Iris pigment epithelial cell (primary cell): ENCODE results near the gene STEAP1.
"Not testable (repeated sequence)": the region's sequence is repeated elsewhere in the genome, so short reads cannot be mapped to it uniquely, and the experiment has no call there.

ENCODE experiments used
- DNase-seq: peaks from one replicate; pipeline ENCODE4 v3.0.0-alpha.2; 2011; ENCODE audit warnings: low read depth

STEAP1 gene

GRCh38 chr7:90173127-90173844 is 19.0 kb downstream of the STEAP1 start:
- peak; percentile 39 for DNase-seq

GRCh38 chr7:90175667-90176066 is 21.4 kb downstream of the STEAP1 start:
- no peak for DNase-seq

- DNase-seq = no peak
Observed at GRCh38 chr7:90176195-90176594, 21.9 kb downstream of the STEAP1 start.

- no peak for DNase-seq
Observed at GRCh38 chr7:90178166-90178565, 23.9 kb downstream of the STEAP1 start.

- peak; percentile 68 for DNase-seq
Observed at GRCh38 chr7:90178679-90179278, 24.5 kb downstream of the STEAP1 start.

- peak; percentile 38 for DNase-seq
Observed at GRCh38 chr7:90180011-90180585, 25.8 kb downstream of the STEAP1 start.

- DNase-seq = no peak
Observed at GRCh38 chr7:90180649-90181048, 26.4 kb downstream of the STEAP1 start.

GRCh38 chr7:90181485-90181884 is 27.2 kb downstream of the STEAP1 start:
- DNase-seq = no peak

GRCh38 chr7:90186290-90186689 is 32.0 kb downstream of the STEAP1 start:
- not testable (repeated sequence) for DNase-seq

- DNase-seq = no peak
Observed at GRCh38 chr7:90187507-90188050, 33.3 kb downstream of the STEAP1 start.

GRCh38 chr7:90188281-90188680 is 34.0 kb downstream of the STEAP1 start:
- no peak for DNase-seq

GRCh38 chr7:90190995-90191394 is 36.7 kb downstream of the STEAP1 start:
- no peak for DNase-seq

GRCh38 chr7:90191648-90192047 is 37.4 kb downstream of the STEAP1 start:
- DNase-seq = no peak

GRCh38 chr7:90192876-90193750 is 38.8 kb downstream of the STEAP1 start:
- no peak for DNase-seq

GRCh38 chr7:90194911-90195809 is 40.9 kb downstream of the STEAP1 start:
- DNase-seq = no peak

- no peak for DNase-seq
Observed at GRCh38 chr7:90201500-90202195, 47.4 kb downstream of the STEAP1 start.

GRCh38 chr7:90207956-90208355 is 53.7 kb downstream of the STEAP1 start:
- no peak for DNase-seq

GRCh38 chr7:90209776-90210175 is 55.5 kb downstream of the STEAP1 start:
- DNase-seq = peak; percentile 15

- DNase-seq = no peak
Observed at GRCh38 chr7:90210475-90210874, 56.2 kb downstream of the STEAP1 start.

- DNase-seq = no peak
Observed at GRCh38 chr7:90210981-90211380, 56.7 kb downstream of the STEAP1 start.
